K562 (cell line): ENCODE results near the gene LPIN2. TPM values are rescaled to one million over a fixed set of nuclear protein-coding genes. Genes with fewer than 3 reads are reported as not detected.

Experiments used
- ATAC-seq: fragments of 200-7000 bp; cut with Tn5 transposase; 3 replicates; pipeline ENCODE4 v1.9.1; 2020; ENCODE audit warnings: moderate library complexity
- BruUV-seq: library from RNA; stranded (reverse); fragments of 400-500 nt; replicated peaks from 2 replicates; lab custom pipeline; 2021; lab: Mats Ljungman, UMichigan
- CTCF ChIA-PET: fragments of 300-600 bp; formaldehyde crosslinking; extraction: SDS; loops from one replicate; lab custom pipeline; 2021; ENCODE audit warnings: low intra/inter-chr PET ratio; lab: Yijun Ruan, JAX
- POLR2A ChIA-PET: fragments of 300-600, 350-650 bp; sonication (Branson Sonifier 250); formaldehyde crosslinking; extraction: SDS; loops from one replicate; lab custom pipeline; 2021; ENCODE audit warnings: antibody characterized with exemption, inconsistent platforms; lab: Yijun Ruan, JAX
- DNase-seq, 4 experiments: peaks; one replicate each; pipeline versions ENCODE4 v3.0.0 to v3.0.0-alpha.2; 2011 to 2018; ENCODE audit warnings: low spot score in 3 of 4, mixed read lengths in 3 of 4; ENCODE audit errors: extremely low read depth in 1 of 4
- FAIRE-seq: peaks from 2 replicates; lab custom pipeline; 2011; peaks lifted over from hg19 to GRCh38; lab: Jason Lieb, UNC
- H2AFZ ChIP-seq: 2 replicates; pipeline ENCODE4 v1.6.0; 2011; ENCODE audit warnings: low read depth, low read length, control low read depth, inconsistent platforms
- H3K27ac ChIP-seq: fragments of 200-600 bp; 3 replicates; pipeline ENCODE4 v1.8.0; 2011; ENCODE audit warnings: low read depth, mild to moderate bottlenecking, control low read depth, inconsistent platforms, low read length, moderate library complexity, mixed read lengths; ENCODE audit errors: extremely low read depth
- H3K27me3 ChIP-seq, 2 experiments: fragments of 300-600 bp in 1 of 2; 2 replicates in 1 of 2; 3 replicates in 1 of 2; pipeline versions ENCODE4 v1.6.0 to v1.8.0; 2011; ENCODE audit warnings: inconsistent platforms in 2 of 2, low read length in 2 of 2, mild to moderate bottlenecking in 1 of 2, mixed read lengths in 1 of 2, moderate library complexity in 1 of 2; ENCODE audit not compliant: control insufficient read depth in 2 of 2, insufficient read depth in 2 of 2
- H3K36me3 ChIP-seq: fragments of 300-600 bp; 3 replicates; pipeline ENCODE4 v1.8.0; 2011; ENCODE audit warnings: mild to moderate bottlenecking, low read length, inconsistent platforms; ENCODE audit not compliant: control insufficient read depth, insufficient read depth
- H3K4me1 ChIP-seq, 2 experiments: fragments of 200-600 bp in 1 of 2; replicated peaks in 1 of 2; 2 replicates in 1 of 2; 3 replicates in 1 of 2; pipeline versions ENCODE4 v1.5.1 to v1.8.0; 2011; ENCODE audit warnings: inconsistent platforms in 2 of 2, low read length in 2 of 2, mild to moderate bottlenecking in 1 of 2, mixed read lengths in 1 of 2, moderate library complexity in 1 of 2; ENCODE audit not compliant: control insufficient read depth in 2 of 2, insufficient read depth in 2 of 2
- H3K4me2 ChIP-seq: 2 replicates; pipeline ENCODE4 v1.6.1; 2011; ENCODE audit warnings: low read length, control low read depth, inconsistent platforms, mixed read lengths; ENCODE audit not compliant: insufficient read depth
- H3K4me3 ChIP-seq: fragments of 200-600 bp; sonication (generic), shearing (Covaris generic); 2 replicates; pipeline ENCODE4 v1.5.1; 2016; ENCODE audit warnings: control low read depth, inconsistent platforms
- H3K79me2 ChIP-seq: fragments of 200-600 bp; 3 replicates; pipeline ENCODE4 v1.8.0; 2011; ENCODE audit warnings: low read length, inconsistent platforms; ENCODE audit not compliant: control insufficient read depth, insufficient read depth
- H3K9ac ChIP-seq, 2 experiments: 2 replicates each; pipeline versions ENCODE4 v1.6.0 to v1.6.1; 2011; ENCODE audit warnings: low read depth in 2 of 2, low read length in 2 of 2, control low read depth in 1 of 2, inconsistent platforms in 1 of 2, mild to moderate bottlenecking in 1 of 2, mixed read lengths in 1 of 2; ENCODE audit not compliant: insufficient read depth in 1 of 2
- H3K9me1 ChIP-seq: one replicate; pipeline ENCODE4 v1.6.0; 2011; ENCODE audit warnings: inconsistent platforms, mild to moderate bottlenecking, low read length, moderate library complexity; ENCODE audit not compliant: control insufficient read depth, insufficient read depth
- H3K9me3 ChIP-seq: replicated peaks from 2 replicates; pipeline ENCODE4 v1.5.1; 2011; ENCODE audit warnings: low read depth, low read length, inconsistent platforms; ENCODE audit not compliant: control insufficient read depth, insufficient read depth
- H4K20me1 ChIP-seq: replicated peaks from 2 replicates; pipeline ENCODE4 v1.6.1; 2011; ENCODE audit warnings: low read length, inconsistent platforms, mixed read lengths; ENCODE audit not compliant: control insufficient read depth, insufficient read depth
- SIRT6 ChIP-seq: IDR thresholded peaks from one replicate; pipeline ENCODE4 v1.6.1; 2012; ENCODE audit warnings: low read depth, mild to moderate bottlenecking, control low read depth, inconsistent platforms, low read length, moderate library complexity
- TSC22D4 ChIP-seq: fragments of 450-650 bp; IDR thresholded peaks from 2 replicates; pipeline ENCODE4 v1.6.1; 2016; ENCODE audit warnings: missing genetic modification characterization, missing biosample characterization, control low read depth
- ZNF449 ChIP-seq: fragments of 250-450 bp; sonication (Bioruptor Pico); IDR thresholded peaks from 2 replicates; pipeline ENCODE4 v1.8.0; 2022; ENCODE audit warnings: moderate library complexity, mild to moderate bottlenecking, inconsistent platforms
- WGBS: fragments of 100-300 bp; shearing (Covaris generic); methylation state at CpG from one replicate; pipeline ENCODE4 v1.1.6; 2016; ENCODE audit warnings: low coverage, mixed read lengths; ENCODE audit not compliant: insufficient coverage; ENCODE audit errors: missing lambda C conversion rate; 5-methylcytosine and 5-hydroxymethylcytosine counted together
- in situ Hi-C: fragments of 300-500 bp; cut with MboI; formaldehyde crosslinking; loops from 4 replicates; pipeline ENCODE4 v1.15.0; 2018; ENCODE audit warnings: inconsistent platforms, mixed read lengths
- intact Hi-C: fragments of 100-400 bp; cut with micrococcal nuclease; formaldehyde crosslinking; loops from 2 replicates; pipeline ENCODE4 v1.14.2; 2022
- polyA plus RNA-seq, 8 experiments: library from polyadenylated mRNA; depleted of rRNA in 4 of 8; stranded (reverse) in 5 of 8; unstranded in 3 of 8; fragments of >200 nt; fragmentation: Nextera tagmentation in 2 of 8; fragmentation: Illumina TruSeq in 1 of 8; extraction: Ambion mirVana in 2 of 8; extraction: Trizol in 1 of 8; gene quantifications; 2 replicates each; pipeline versions ENCODE4 v1.2.1 to v1.2.3, GENCODE V29; 2011 to 2014; ENCODE audit warnings: inconsistent platforms in 1 of 8, missing spikeins in 1 of 8
- total RNA-seq, 7 experiments: library from RNA; depleted of rRNA in 6 of 7; stranded (reverse); fragments of >200 nt in 6 of 7; fragmentation: Illumina TruSeq in 2 of 7; extraction: Trizol in 2 of 7; gene quantifications; 2 replicates each; pipeline versions ENCODE4 v1.2.1 to v1.2.3, GENCODE V29; 2011 to 2021; ENCODE audit warnings: low replicate concordance in 1 of 7

LPIN2 gene
- total and polyA plus RNA-seq, 9 of the 15 experiments (the other 6 are each of a cell fraction or from before 2014, with no cell fraction given) = 5.2 to 34.8 (median 24.6) TPM

GRCh38 chr18:2994020-2994589 lies 18.8 kb downstream of the LPIN2 start:
- Histone ChIP-seq H3K27me3 (no peaks in the 10 kb centered on the region), H3K9me1 (no peaks in the 10 kb centered on the region), H3K9me3 (no peaks in the 10 kb centered on the region), H3K4me1 (peaks cover 14 to 40% of the 10 kb centered on the region in 2 experiments), H3K79me2 (peaks cover 91% of the 10 kb centered on the region), H3K4me2 (peak overlapping the region; percentile 64; the same call in 1 of the 2 replicates), H2AFZ (no peak overlapping the region), H3K4me3 (no peak overlapping the region), H3K36me3 (peaks cover 13% of the 10 kb centered on the region), H3K27ac (peak overlapping the region; percentile 48; the same call in 2 of the 3 replicates), H4K20me1 (no peaks in the 10 kb centered on the region), H3K9ac (peak overlapping the region; percentile 28 to 80)
- intact Hi-C loops (loop anchor here (1.0 to 2.0 kb wide), 5 partner anchors 19 to 251 kb away; partner anchors contain the start of gene LPIN2), in situ Hi-C loops (no loop called here)
- DNase-seq = no peak
- ChIA-PET POLR2A (interaction anchor here (0.6 to 3.9 kb wide), 17 partner anchors 8 to 1088 kb away, joined by 3 to 39 read pairs (median 7); partner anchors contain the start of genes LPIN2 and MYL12A), CTCF (interaction anchor here (0.9 kb wide), 1 partner anchor 251 kb away, joined by 3 read pairs; no protein-coding TSS in a partner anchor)
- BruUV-seq = no TSS peak
- 60% methylated on average over 2 of the region's 2 CpGs for WGBS
- peak; percentile 15 for FAIRE-seq
- peak; percentile 19 for ATAC-seq
- TF ChIP-seq TSC22D4 (tag) (peak; percentile 20; the same call in 1 of the 2 replicates), SIRT6 (no peak), ZNF449 (CRISPR knock-in tag) (0 out of 2 replicates have a peak, but pooled peaks have one; percentile 39)
